K562 (cell line): Measurements from ENCODE around the gene HSPA14.

Experiments used
- EGR1 ChIP-seq: fragments of 450-650 bp; conservative IDR thresholded peaks from 2 replicates; pipeline ENCODE4 v1.6.1; 2017; ENCODE audit warnings: mild to moderate bottlenecking
- EP300 ChIP-seq: IDR thresholded peaks from 2 replicates; pipeline ENCODE4 v1.6.1; 2012; ENCODE audit warnings: low read length, improper control_type of control experiment
- TF ChIP-seq, protein P1 (sequence below), 3 experiments: IDR thresholded peaks in 2 of 3; conservative IDR thresholded peaks in 1 of 3; 2 replicates each; pipeline ENCODE4 v1.5.1; 2011 to 2012; ENCODE audit warnings: low read length in 3 of 3, mild to moderate bottlenecking in 3 of 3, control low read depth in 2 of 3, improper control_type of control experiment in 1 of 3, inconsistent platforms in 1 of 3, low read depth in 1 of 3, mixed read lengths in 1 of 3, moderate library complexity in 1 of 3; ENCODE audit not compliant: insufficient read depth in 2 of 3

GRCh38 chr10:14873090-14873760 lies 35.1 kb downstream of the HSPA14 start:
- no peak for TF ChIP-seq EP300
- TF ChIP-seq, protein P1, sequence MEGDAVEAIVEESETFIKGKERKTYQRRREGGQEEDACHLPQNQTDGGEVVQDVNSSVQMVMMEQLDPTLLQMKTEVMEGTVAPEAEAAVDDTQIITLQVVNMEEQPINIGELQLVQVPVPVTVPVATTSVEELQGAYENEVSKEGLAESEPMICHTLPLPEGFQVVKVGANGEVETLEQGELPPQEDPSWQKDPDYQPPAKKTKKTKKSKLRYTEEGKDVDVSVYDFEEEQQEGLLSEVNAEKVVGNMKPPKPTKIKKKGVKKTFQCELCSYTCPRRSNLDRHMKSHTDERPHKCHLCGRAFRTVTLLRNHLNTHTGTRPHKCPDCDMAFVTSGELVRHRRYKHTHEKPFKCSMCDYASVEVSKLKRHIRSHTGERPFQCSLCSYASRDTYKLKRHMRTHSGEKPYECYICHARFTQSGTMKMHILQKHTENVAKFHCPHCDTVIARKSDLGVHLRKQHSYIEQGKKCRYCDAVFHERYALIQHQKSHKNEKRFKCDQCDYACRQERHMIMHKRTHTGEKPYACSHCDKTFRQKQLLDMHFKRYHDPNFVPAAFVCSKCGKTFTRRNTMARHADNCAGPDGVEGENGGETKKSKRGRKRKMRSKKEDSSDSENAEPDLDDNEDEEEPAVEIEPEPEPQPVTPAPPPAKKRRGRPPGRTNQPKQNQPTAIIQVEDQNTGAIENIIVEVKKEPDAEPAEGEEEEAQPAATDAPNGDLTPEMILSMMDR (IDR thresholded peaks at IDR 0.05 in 2 of 3, conservative IDR thresholded peaks at IDR 0.05 in 1 of 3; ENCODE audit: insufficient read depth in 2 of 3, low read depth in 1 of 3, low read length in 3 of 3) = no peak
- TF ChIP-seq EGR1 = no peak
